Prostate gland (tissue), 2 donors: ENCODE results near the gene MTA1.

ENCODE experiments used
- POLR2A ChIP-seq: fragments of 450-650 bp; IDR thresholded peaks from one replicate; pipeline ENCODE4 v1.6.1; 2016; ENCODE audit warnings: antibody characterized with exemption, mild to moderate bottlenecking
- POLR2AphosphoS5 ChIP-seq: sonication (generic); formaldehyde crosslinking; IDR thresholded peaks from one replicate; pipeline ENCODE4 v1.6.1; 2017; ENCODE audit warnings: antibody characterized with exemption
- TF ChIP-seq, protein P1 (sequence below), 4 experiments: fragments of 200-600 bp in 2 of 4; fragments of 450-650 bp in 2 of 4; sonication (generic) in 2 of 4; IDR thresholded peaks; 1 replicate in 3 of 4; 2 replicates in 1 of 4; pipeline ENCODE4 v1.5.1; 2016 to 2019; ENCODE audit warnings: antibody characterized with exemption in 4 of 4, mild to moderate bottlenecking in 2 of 4, moderate library complexity in 2 of 4

DNA sequence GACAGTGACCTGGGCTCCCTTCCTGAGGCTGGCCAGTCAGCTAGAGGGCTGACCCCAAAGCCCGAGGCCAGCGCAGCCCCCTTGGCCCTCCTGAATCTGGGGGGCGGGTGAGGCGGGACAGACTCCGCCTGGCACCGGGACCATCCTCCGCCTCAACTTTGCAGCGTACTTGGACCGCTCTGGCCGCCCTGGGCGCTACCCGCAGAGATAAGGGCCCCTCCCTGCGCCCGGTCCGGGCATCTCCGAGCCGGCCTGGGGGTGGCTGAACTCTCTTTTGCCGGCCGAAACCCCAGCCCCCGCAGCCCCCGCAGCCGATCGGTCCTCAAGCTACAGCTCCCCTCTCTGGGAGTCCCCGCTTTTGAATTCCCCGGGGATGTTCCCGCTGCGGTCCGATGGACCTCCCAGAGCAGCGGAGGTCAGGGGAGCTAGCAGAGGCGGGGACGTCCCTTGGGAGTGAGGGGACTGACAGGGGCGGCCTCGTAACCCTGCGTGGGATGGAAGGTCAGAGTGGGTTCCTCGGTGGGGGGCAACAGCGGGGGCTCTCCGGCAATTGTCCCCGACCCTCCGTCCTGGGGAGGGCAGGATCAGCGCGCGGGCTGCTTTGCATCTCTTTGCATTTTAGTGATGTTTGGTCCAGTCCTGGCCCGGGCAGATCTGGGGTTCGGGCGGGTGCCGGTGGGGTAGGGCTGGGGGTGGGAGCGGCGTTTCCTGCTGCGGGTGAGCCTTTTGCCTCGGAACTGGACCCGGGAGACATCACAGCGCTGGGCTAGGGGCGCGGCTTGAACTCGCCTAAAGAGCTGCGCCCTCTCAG lies 66.7 kb downstream of the MTA1 start, which contains the start of gene CRIP1:
- TF ChIP-seq, protein P1, sequence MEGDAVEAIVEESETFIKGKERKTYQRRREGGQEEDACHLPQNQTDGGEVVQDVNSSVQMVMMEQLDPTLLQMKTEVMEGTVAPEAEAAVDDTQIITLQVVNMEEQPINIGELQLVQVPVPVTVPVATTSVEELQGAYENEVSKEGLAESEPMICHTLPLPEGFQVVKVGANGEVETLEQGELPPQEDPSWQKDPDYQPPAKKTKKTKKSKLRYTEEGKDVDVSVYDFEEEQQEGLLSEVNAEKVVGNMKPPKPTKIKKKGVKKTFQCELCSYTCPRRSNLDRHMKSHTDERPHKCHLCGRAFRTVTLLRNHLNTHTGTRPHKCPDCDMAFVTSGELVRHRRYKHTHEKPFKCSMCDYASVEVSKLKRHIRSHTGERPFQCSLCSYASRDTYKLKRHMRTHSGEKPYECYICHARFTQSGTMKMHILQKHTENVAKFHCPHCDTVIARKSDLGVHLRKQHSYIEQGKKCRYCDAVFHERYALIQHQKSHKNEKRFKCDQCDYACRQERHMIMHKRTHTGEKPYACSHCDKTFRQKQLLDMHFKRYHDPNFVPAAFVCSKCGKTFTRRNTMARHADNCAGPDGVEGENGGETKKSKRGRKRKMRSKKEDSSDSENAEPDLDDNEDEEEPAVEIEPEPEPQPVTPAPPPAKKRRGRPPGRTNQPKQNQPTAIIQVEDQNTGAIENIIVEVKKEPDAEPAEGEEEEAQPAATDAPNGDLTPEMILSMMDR (IDR thresholded peaks at IDR 0.05), result no peak
- no peak for TF ChIP-seq POLR2A
- TF ChIP-seq POLR2AphosphoS5, result no peak
